PFSK-1 (cell line): ENCODE measurements around the gene DUSP18.

Experiments
- FOXP2 ChIP-seq: optimal IDR thresholded peaks from 2 replicates; pipeline ENCODE3; 2011; ENCODE audit warnings: borderline replicate concordance, control low read depth, inconsistent platforms; ENCODE audit not compliant: insufficient read depth; ENCODE audit errors: extremely low read length, extremely low read depth
- POLR2AphosphoS5 ChIP-seq: IDR thresholded peaks from 2 replicates; pipeline ENCODE4 v1.6.1; 2012; ENCODE audit warnings: low read depth, mild to moderate bottlenecking, control low read depth, low read length, moderate library complexity
- REST ChIP-seq, 2 experiments: IDR thresholded peaks; 2 replicates each; pipeline versions ENCODE4 v1.6.1 to v1.8.0; 2011 to 2012; ENCODE audit warnings: low read depth in 2 of 2, low read length in 2 of 2, control low read depth in 1 of 2, inconsistent platforms in 1 of 2, mild to moderate bottlenecking in 1 of 2, moderate library complexity in 1 of 2; ENCODE audit not compliant: insufficient read depth in 1 of 2
- SIN3A ChIP-seq: IDR thresholded peaks from 2 replicates; pipeline ENCODE4 v1.6.1; 2012; ENCODE audit warnings: mild to moderate bottlenecking, low read length, moderate library complexity, borderline replicate concordance; ENCODE audit not compliant: insufficient read depth
- TAF1 ChIP-seq: IDR thresholded peaks from 2 replicates; pipeline ENCODE4 v1.6.1; 2012; ENCODE audit warnings: low read length, control low read depth, borderline replicate concordance; ENCODE audit not compliant: insufficient read depth

Gene DUSP18

GRCh38 chr22:30674482-30674881 lies 6.8 kb upstream of the DUSP18 start:
- TF ChIP-seq SIN3A (no peak), REST (IDR thresholded peaks at IDR 0.05; ENCODE audit: insufficient read depth in 1 of 2, low read depth in 2 of 2, low read length in 2 of 2) (no peak), FOXP2 (no peak), POLR2AphosphoS5 (no peak), TAF1 (no peak)

DNA sequence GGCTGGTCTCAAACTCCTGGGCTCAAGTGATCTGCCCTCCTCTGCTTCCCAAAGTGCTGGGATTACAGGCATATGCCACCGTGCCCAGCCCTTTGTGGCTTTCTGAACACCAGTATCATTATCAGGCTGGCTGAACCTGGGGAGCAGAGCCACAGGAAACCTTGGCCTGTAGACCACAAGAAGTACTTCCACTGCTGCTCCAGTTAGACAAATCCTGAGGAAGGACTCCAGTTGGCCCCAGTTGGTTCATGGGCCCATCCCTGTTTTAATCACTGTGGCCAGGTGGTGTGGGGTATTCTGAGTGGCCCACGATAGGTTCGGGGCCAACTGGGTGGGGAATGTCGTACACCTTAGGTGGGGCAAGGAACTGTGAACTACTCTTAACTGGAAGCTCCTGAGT lies 5.5 kb upstream of the DUSP18 start:
- no peak for TF ChIP-seq FOXP2
- no peak for TF ChIP-seq SIN3A
- TF ChIP-seq TAF1: no peak
- TF ChIP-seq REST (IDR thresholded peaks at IDR 0.05; ENCODE audit: insufficient read depth in 1 of 2, low read depth in 2 of 2, low read length in 2 of 2): no peak
- TF ChIP-seq POLR2AphosphoS5: no peak

- TF ChIP-seq POLR2AphosphoS5 (no peak), TAF1 (no peak), REST (IDR thresholded peaks at IDR 0.05; ENCODE audit: insufficient read depth in 1 of 2, low read depth in 2 of 2, low read length in 2 of 2) (no peak), FOXP2 (no peak), SIN3A (no peak)
Measured at GRCh38 chr22:30671071-30671470, 3.4 kb upstream of the DUSP18 start.

DNA sequence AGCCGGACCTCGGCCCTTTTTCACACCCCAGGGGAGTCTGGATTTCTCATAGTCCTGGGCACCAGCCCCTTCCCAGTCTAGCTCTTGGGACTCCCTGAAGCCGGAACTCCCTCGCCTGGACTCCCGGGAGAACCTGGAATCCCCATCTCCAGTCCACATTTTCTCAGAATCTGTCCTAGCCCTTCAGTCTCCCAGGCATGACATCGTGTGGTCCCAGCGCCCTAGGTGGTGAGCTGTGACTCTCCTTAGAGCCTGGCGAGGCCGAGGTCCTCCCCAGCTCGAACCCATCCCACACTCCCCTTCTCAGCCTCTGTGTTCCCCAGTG lies 673 bp upstream of the DUSP18 start:
- no peak for TF ChIP-seq FOXP2
- no peak for TF ChIP-seq SIN3A
- TF ChIP-seq REST (IDR thresholded peaks at IDR 0.05; ENCODE audit: insufficient read depth in 1 of 2, low read depth in 2 of 2, low read length in 2 of 2): no peak
- TF ChIP-seq POLR2AphosphoS5: no peak
- no peak for TF ChIP-seq TAF1

GRCh38 chr22:30667107-30667493 lies 575 bp downstream of the DUSP18 start:
- TF ChIP-seq FOXP2 (no peak), TAF1 (no peak), REST (IDR thresholded peaks at IDR 0.05; ENCODE audit: insufficient read depth in 1 of 2, low read depth in 2 of 2, low read length in 2 of 2) (no peak), SIN3A (no peak), POLR2AphosphoS5 (no peak)
